ENCODE measurements around the gene FHIT.

The FHIT gene

DNA sequence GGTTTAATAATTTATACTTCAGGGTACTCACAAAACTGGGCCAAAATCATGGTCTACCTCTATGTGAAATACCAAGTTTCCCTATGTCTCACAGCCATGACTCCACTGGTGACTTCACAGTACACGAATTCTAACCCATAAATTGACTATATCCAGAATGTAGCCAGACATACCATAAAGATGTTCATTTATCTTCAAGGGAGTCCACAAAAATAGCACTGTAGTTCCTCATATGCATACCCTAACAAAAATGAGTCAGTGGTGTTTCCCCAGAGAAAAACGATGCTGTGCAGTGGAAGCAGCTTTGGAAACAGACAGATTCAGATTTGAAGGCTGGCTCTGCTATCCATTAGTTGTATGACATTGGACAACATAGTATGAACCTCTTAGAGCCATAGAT lies 438.8 kb downstream of the FHIT start:
- no peak for DNase-seq

DNA sequence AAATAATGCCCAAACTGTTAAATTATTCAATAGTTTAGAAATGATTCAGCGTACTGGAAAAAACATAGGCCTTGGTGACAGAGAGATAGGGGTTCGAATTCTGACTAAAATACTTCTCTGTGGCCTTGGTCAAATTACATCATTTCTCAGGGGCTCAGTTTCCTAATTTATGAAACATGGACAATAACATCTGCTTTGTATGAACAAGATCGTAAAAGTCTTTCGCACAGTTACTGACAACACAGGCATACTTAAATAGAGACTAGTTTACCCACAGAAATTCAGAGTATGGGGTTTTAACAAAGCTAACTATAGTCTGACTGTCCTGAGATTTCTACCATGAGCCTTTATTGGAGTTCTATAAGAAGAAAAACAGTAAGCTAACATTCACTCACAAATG lies 440.4 kb downstream of the FHIT start:
- no peak for DNase-seq

DNA sequence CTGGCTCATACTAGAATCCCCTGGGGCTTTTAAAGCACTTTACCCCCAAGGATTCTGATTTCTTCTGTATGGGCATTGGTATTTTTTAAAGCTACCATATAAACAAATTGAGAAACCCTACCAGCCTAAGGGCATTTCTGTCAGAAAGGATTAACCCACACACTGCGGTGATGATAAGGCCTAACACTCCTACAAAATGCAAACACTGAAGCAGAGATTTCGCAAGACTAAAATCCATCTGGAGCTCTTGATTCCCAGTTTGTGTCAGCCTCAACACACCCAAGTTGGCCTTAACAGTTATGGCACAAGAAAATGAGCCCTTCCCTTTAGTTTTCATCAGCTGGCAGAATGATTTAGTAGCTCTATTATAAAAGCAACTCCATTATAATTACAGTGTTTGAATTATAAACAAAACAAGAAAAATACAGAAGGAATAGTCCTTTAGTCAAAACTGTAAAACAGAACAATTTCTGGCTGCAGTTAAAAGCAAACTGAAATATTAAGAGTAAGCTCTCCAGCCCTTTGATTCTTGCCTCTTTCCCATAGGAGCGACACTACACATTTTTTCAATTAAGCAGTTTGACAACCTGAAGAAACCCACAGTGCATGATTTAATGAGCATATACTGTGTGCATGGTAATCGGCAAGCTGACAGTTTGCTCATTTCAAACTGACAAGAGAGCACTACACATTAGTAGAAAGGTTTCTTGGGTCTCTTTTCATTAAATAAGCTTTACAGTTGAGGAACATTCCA lies 441.2 kb downstream of the FHIT start:
- no peak for DNase-seq

DNA sequence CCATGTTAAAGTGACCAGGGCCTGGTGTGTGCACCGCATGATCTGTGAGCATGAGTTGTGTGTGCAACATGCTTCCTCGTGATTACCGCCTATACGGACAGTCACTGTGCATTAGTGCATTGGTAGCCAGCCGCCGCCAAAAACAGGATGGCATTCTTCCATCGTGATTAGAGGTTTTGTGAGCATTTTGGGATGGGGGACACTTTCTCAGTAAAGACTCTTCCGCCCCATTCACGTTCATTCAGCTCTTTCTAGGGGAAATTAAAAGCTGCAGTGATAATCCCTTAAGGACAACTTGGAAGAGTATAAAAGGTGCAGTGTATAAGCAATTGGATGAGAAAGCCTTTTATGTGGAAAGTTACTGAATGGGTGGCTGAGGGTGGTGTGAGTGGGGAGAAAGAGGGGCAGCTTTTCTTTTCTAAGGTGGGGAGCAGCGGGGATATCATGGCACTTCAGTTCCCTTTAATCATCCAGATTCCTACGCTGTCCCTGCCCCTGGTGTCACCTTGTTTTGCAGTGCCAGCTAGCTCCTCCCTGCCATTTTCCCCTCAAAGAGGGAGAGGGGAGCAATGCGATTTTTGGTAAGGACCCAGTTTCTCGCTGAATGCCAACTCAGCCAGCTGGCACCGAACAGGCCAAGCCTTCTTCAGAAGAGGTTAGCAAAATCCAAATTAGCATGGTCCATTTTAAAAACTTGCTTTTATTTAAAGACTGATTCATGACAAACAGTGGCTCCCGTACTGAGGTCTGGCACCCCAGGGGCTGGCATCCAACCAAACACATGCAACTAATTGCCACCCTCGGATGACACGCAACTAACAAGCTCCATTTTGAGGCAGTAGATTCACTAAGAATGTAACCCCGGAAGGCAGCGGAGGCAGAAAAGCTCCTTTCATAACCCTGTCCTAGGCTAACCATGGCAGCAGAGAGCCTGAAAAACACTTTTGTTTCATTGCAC lies 447.8 kb downstream of the FHIT start:
- DNase-seq, result no peak

DNA sequence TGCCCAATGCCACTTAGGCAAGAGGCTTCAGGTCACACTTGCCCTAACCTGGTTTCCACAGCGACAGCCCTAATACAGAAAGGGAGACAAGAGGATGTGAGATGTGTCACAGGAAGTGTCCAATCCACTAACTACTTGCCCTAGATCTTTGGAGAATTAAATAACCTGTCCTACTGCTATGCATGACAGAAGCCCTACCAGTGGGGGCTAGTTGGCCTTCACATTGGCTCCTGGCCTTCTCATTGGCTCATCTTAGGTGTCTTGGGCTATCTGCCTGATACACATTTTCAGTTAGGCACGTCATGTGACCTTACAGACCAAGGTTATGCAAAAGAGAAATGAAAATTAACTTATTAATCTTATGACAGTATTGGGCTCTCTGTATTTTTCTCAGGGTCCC lies 449.9 kb downstream of the FHIT start:
- DNase-seq, result no peak

DNA sequence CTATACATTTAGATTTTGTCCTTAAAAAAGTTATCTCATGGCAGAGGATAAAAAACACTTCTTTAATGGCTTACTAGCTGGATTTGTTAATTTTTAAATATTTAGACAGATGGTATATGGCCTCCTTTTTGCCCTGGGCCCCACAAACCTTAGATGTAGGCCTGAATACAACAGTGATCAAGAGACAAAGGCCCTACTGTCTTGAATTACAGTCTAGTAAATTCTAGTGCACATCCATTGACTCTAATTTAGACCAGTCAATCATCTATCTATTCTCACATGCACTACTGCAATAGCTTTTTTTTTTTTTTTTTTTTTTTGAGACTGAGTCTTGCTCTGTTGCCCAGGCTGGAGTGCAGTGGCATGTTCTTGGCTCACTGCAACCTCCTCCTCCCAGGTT lies 452.8 kb downstream of the FHIT start:
- DNase-seq, result no peak

DNA sequence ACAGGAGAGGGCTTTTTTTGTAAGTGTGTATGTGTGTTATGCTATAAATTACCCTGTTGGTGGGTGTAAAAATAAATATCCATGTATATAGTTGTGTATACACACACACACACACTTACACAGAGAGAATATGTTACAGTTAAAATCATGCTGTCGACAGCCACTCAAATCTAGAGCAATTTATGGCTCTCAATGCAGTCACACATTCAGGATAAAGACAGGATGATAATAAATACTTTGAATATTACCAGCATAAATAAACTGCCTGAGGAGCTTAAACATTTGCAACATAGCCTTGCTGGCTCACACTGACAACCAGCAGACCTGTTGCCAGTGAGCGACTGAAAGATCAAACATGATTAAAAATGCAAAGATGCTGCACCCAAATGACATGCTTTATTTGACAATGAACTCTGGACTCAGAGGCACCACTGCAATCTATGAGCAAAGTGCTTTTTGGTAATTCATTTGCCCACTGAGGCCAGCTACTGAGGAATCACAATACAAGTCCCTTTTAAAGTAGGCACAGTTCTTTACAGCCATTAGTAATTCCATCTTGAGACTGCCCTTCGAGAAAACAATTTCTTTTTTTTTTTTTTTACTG lies 458.9 kb downstream of the FHIT start:
- DNase-seq, result no peak

DNA sequence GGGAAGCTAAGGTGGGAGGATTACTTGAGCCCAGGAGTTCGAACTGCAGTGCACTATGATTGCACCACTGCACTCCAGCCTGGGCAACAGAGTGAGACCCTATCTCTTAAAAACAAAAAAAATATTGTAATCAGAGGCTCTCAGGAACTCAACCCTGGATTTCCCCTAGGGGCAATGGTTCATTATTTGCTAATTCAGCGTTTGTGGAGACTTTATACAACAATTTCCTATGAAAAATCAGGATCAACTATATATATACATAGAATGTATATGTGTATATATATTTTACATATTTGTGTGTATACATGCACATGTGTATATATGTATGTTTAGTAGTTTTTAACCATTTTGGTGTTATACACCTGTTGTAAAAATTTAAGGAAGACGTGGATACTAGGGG lies 463.1 kb downstream of the FHIT start:
- DNase-seq, result no peak

DNA sequence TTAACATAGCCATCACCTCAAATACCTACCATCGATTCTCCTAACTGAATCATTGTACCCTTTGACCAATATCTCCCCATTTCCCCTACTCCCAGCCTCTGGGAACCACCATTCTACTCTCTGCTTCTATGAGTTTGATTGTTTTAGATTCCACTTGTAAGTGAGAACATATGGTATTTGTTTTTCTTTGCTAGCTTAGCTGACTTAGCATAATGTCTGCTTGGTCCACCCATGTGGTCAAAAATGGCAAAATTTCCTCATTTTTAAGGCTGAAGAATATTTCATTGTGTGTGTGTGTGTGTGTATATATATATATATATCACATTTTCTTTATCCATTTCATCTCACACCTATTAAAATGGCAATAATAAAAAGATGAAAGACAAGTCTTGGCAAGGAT lies 469.3 kb downstream of the FHIT start:
- no peak for DNase-seq

DNA sequence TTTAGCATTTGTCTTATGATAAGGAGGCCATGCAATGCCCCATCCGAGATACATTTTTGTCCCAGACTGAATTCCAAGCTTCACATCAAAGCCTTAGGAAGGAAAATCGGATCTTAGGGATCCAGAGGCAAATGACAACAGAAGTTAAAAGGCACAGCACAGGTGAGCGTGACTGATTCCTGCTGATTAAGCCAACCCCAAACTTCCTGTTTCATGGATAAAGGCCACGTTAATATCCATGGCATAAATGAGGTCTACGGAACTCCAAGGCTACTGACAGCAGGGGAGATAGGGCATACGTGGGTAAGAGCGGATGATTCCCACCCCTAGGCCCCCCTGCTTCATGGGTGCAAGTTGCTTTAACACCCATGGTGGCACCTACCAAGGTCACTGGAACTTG lies 471.6 kb downstream of the FHIT start:
- DNase-seq, result no peak

DNA sequence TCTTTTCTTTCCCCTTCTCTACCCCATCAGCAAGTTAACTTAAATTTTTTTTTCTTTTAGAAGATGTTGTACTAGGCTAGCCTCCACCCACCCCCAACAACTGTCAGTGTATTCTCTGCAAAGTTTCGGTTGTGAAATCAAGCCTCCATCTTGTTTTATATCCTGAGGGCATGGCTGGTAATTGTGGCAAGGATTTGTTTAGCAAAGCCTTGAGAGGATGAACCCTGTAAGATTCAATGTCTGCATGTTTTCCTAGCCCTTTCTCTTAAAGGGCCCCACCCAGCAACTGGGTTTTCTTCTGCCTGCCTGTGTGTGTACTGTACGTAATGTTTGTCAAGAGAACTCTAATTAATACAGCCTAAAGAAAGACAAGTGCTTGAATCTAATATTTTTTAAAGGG lies 475.3 kb downstream of the FHIT start:
- no peak for DNase-seq

DNA sequence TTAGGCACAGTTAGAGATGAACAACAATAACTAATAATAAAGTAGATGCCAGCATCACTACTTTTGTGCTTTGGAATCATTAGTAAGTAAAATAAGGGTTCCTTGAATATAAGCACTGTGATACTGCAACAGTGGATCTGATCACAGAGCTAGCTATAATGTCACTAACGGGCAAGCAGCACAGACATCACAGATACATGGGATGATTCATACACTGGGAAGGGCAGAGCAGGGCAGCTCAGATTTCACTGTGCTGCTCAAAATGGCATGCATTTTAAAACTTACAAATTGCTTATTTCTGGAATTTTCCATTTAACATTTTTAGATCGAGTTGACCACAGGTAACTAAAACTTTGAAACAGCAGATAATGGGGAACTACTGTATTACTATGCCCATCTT lies 476.6 kb downstream of the FHIT start:
- no peak for DNase-seq

DNA sequence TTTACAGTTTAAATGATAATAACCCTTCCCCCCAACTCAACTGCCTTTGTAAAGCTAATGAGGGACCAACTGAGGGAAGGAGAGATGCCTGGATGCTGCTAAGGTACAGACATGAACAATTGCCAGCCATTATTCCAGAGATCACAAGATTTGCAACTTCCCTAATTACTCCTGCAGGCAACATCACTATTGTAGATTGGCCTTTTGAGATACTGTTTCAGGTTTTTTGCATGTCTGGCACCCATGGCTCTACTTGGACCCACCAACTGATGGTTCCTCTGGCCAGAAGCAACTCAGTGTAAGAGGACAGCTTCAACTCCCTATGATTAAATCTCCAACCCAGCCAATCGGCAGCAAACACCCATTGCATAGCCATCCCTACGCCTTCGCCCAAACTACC lies 478.7 kb downstream of the FHIT start:
- no peak for DNase-seq

DNA sequence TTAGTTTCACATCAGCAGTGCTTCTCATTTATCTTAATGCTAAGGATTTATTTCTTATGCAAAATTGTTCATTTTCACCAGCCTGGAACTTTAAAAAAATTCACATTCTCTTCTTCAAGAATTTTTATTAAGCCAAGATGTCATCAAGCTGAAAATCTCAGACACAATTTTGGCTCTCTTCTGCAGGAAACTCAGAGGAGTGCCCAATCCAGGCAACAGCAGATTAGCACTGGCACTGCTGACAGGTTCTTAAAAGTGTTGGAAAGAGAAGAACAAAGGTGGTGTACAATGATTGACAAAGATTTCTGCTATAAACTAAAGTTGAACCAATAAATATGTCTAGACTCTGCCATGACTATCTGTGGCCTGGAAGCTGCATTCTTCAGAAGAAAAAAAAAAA lies 479.5 kb downstream of the FHIT start:
- DNase-seq, result no peak

DNA sequence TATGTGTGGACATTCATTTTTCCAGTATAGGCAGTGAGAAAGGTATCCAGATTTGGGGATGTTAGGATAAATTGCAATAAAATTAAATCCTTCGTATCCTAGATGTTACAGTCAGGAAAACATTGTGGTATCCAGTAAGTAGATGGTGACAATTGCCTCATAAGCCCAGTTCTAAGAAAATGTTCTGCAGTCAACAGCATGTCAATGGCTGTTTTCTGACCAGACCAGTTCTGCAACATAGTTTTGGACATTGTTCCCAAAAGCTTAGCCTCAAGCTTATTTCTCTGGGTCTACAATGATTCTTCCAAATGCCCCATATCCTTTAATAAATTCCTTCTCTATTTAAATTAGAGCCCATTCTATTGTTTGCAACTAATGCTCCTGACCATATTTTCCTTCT lies 480.7 kb downstream of the FHIT start:
- DNase-seq, result no peak

DNA sequence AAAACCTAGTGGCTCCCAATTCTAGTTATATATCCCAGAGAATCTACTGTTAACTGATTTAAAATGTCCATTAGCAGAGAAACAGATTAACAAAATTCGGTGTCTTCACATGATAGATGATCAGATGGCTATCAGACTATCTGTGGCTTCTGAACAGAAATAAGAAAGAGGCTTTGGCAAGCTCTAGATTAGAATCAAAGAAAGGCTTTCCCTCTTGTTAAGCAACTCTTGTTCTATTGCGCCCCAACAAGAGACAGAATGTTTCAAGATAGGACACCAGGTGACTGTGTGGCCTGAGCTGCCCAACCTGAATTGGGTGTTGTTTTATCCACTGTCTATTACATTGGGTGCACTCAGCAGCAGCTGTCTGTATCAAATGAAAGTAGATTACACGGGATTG lies 483.7 kb downstream of the FHIT start:
- no peak for DNase-seq

DNA sequence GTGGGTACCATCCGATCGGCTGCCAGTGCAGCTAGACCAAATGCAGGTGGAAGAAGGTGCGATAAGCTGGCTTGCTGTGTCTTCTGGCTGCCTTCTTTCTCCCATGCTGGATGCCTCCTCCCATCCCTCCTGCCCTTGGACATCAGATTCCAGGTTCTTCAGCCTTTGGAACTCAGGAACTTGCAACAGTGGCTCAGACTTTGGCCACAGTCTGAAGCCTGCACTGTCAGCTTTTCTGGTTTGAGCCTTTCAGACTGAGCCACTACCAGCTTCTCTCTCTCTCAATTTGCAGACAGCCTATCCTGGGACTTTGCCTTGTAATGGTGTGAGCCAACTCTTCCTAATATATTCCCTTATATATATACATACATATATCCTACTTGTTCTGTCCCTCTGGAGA lies 485.5 kb downstream of the FHIT start:
- DNase-seq, result no peak

DNA sequence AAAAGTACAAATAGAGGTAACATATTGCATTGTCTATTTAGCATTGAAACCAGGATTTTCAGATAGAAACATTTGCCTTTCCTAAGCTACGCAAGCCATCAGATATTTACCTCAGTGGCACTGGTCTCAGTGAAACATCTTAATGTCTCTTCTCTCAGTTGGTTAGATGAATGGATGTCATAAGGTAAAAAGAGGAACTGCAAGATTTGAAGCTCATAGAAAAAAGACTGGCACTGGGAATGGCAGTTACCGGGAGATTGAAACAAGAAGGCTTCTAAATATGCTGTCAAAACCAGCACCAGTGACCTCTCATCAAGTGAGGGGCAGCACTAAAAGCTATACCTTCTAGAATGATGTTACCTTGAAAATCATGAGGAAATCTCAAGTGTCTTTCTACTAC lies 486.4 kb downstream of the FHIT start:
- DNase-seq, result no peak

DNA sequence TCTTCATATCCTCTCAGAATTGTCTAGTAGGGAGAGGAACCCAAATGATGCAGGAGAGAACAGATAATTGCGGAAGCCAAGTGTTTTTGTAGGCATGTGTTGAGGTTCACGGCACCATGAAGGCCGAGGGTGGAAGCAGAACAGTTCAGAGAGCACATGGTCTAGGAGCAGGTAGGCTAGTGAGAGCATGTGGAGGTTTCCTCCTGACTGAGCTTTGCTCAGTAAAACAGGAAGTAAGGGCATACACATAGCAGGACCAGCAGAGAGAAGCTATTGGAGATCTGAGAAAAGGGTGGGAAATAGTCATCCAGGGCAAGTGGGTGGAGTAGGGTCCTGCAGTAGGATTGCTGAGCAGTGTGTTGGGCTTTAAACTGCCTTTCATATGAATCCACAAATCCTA lies 491.1 kb downstream of the FHIT start:
- no peak for DNase-seq

DNA sequence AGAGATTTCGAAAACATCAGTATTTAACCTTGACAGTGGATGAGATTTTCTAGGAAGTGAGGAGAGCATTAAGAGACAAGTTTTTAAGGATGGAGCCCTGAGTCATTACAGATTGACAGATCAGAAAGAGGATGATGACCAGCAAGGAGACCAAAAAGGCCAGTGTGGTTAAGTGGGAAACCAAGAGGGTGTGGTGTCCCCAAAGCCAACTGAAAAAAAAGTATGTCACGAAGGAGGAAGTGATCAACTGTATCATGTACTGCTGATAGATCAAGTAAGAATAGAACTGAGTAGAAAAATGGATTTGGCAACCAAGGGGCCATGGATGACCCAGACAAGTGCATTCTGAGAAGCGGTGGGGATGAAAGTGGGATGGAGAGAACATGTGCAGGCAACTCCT lies 491.8 kb downstream of the FHIT start:
- DNase-seq, result no peak

DNA sequence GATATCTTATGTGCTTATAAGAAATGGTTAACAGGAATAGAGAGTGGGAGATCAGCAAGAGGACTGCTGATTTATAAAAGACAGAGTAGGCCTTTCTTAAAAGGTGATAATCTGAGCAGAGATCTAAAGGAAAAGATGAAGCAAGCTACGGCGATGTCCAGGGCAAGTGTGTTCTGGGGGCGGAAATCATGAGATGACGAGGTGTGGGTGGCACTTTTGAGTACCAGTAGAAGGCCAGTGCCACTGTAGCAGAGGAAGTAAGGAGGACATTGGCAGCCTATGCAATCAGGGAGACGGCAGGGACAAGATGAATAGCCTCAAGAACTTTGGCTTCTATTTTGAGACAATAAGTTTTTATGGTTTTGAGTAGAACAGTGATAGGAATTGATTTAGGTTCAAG lies 492.4 kb downstream of the FHIT start:
- DNase-seq, result no peak

DNA sequence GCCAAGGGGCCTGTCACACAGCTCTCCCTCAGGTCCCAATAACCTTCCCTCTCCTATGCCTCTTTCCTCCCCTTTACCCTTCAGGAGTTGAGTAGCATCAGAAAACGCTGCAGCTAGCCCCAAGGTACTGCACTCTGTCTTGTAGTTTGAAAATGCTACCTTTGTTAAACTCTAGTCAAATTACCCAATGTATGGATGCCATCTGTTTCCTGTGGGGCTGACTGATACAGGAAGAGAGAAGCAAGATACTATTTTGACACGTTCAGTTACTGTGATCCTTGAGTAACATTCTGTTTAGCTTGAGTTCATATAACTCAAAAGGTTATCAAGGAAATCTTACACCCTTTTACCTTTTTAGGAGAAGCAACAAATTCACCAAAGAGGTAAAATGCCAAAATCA lies 493.1 kb downstream of the FHIT start:
- no peak for DNase-seq

DNA sequence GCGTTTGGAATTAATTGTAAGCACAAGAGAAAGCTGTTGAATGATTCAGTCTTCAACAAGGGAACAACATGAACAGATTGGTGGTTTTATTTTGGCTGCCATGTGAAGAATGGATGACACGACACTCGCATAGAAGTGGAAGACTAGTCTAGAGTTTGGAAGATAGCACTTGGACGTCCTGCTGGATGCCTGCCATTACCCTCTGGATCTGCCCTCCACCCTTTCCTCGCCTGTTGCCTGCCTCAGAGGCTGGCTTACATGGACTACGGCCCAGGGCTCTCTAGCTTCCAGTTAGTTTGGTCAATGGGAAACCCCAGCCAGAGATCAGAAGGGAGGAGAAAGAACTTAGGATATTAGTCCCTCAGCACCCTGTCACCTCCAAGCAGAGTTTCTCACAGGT lies 493.5 kb downstream of the FHIT start:
- DNase-seq, result no peak
